Measurements from ENCODE around the gene TSEN34.

DNA sequence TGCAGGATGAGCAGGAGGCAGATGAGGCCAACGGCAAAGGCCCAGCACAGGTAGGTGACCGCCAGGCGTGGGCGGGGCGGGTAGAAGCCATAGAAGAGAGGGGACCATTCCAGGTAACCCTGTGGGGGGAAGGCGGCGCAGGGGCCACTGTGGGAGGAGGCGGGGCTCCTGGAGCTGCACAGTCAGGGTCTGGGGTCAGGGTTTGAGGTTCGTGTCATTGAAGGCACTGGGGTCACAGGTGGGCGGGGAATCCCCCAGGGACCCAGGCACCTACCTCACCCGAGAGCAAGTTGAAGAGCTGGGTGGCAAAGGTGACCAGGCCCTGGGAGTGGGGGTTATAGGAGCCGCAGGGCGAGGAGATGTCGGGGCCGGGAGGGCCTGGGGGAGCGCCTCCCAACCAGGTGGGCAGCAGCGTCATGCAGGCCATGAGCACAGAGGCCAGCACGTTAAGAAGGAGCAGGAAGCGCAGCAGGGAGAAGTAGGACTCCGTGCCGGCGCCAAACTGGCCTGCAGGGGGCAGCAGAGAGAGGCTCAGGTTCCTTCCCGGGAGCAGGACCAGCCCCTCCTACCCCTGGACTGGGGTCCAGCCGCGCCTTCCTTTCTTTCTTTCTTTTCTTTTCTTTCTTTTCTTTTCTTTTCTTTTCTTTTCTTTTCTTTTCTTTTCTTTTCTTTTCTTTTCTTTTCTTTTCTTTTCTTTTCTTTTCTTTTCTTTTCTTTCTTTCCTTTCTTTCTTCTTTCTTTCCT is 22.8 kb upstream of the TSEN34 start:
- TF ChIP-seq, protein P1, sequence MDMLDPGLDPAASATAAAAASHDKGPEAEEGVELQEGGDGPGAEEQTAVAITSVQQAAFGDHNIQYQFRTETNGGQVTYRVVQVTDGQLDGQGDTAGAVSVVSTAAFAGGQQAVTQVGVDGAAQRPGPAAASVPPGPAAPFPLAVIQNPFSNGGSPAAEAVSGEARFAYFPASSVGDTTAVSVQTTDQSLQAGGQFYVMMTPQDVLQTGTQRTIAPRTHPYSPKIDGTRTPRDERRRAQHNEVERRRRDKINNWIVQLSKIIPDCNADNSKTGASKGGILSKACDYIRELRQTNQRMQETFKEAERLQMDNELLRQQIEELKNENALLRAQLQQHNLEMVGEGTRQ (CRISPR knock-in tag; IDR thresholded peaks at IDR 0.05) = no peak
- TF ChIP-seq, protein P2, sequence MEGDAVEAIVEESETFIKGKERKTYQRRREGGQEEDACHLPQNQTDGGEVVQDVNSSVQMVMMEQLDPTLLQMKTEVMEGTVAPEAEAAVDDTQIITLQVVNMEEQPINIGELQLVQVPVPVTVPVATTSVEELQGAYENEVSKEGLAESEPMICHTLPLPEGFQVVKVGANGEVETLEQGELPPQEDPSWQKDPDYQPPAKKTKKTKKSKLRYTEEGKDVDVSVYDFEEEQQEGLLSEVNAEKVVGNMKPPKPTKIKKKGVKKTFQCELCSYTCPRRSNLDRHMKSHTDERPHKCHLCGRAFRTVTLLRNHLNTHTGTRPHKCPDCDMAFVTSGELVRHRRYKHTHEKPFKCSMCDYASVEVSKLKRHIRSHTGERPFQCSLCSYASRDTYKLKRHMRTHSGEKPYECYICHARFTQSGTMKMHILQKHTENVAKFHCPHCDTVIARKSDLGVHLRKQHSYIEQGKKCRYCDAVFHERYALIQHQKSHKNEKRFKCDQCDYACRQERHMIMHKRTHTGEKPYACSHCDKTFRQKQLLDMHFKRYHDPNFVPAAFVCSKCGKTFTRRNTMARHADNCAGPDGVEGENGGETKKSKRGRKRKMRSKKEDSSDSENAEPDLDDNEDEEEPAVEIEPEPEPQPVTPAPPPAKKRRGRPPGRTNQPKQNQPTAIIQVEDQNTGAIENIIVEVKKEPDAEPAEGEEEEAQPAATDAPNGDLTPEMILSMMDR (IDR thresholded peaks at IDR 0.05) = peak; percentile 82
- TF ChIP-seq FOXK1 (CRISPR knock-in tag; IDR thresholded peaks at IDR 0.05) (no peak), FOXJ3 (CRISPR knock-in tag; IDR thresholded peaks at IDR 0.05; ENCODE audit: borderline replicate concordance) (no peak), NR2C2 (CRISPR knock-in tag; IDR thresholded peaks at IDR 0.05) (no peak), JUN (CRISPR knock-in tag; IDR thresholded peaks at IDR 0.05) (no peak), ELF4 (CRISPR knock-in tag; IDR thresholded peaks at IDR 0.05; ENCODE audit: low read depth) (no peak)
